GM03348 (cell line): ENCODE data around the gene GTF2F2.

Experiments used
- DNase-seq: peaks from one replicate; pipeline ENCODE4 v3.0.0; 2012; ENCODE audit warnings: low spot score

GTF2F2 gene

GRCh38 chr13:45302507-45302906 lies 182.2 kb downstream of the GTF2F2 start:
- no peak for DNase-seq

- DNase-seq = no peak
These were observed 182.7 kb downstream of the GTF2F2 start for GRCh38 chr13:45303026-45303425.

- no peak for DNase-seq
These were observed 183.6 kb downstream of the GTF2F2 start for GRCh38 chr13:45303866-45304265.

GRCh38 chr13:45305079-45305478 lies 184.8 kb downstream of the GTF2F2 start:
- no peak for DNase-seq

- no peak for DNase-seq
These were observed 186.7 kb downstream of the GTF2F2 start for GRCh38 chr13:45306966-45307365.

GRCh38 chr13:45310341-45311131 lies 190.2 kb downstream of the GTF2F2 start:
- no peak for DNase-seq

- no peak for DNase-seq
These were observed 194.5 kb downstream of the GTF2F2 start for GRCh38 chr13:45314822-45315221.

- no peak for DNase-seq
These were observed 195.3 kb downstream of the GTF2F2 start for GRCh38 chr13:45315520-45316167.

GRCh38 chr13:45316338-45316737 lies 196.0 kb downstream of the GTF2F2 start:
- DNase-seq = no peak

- DNase-seq = no peak
These were observed 196.7 kb downstream of the GTF2F2 start for GRCh38 chr13:45316996-45317395.

- DNase-seq = no peak
These were observed 200.7 kb downstream of the GTF2F2 start for GRCh38 chr13:45320876-45321629.

GRCh38 chr13:45325806-45326205 lies 205.5 kb downstream of the GTF2F2 start:
- DNase-seq = peak; percentile 79

GRCh38 chr13:45327253-45327955 lies 207.1 kb downstream of the GTF2F2 start:
- DNase-seq = no peak

- DNase-seq = peak; percentile 44
These were observed 208.4 kb downstream of the GTF2F2 start for GRCh38 chr13:45328661-45329111.

GRCh38 chr13:45331123-45331619 lies 210.9 kb downstream of the GTF2F2 start:
- no peak for DNase-seq

GRCh38 chr13:45331692-45332035 lies 211.4 kb downstream of the GTF2F2 start:
- no peak for DNase-seq

- peak; percentile 78 for DNase-seq
These were observed 211.9 kb downstream of the GTF2F2 start for GRCh38 chr13:45332036-45332830.

- DNase-seq = no peak
These were observed 212.5 kb downstream of the GTF2F2 start for GRCh38 chr13:45332831-45333219.

- no peak for DNase-seq
These were observed 213.1 kb downstream of the GTF2F2 start for GRCh38 chr13:45333251-45333976.
